ENCODE measurements around the gene EIF2AK3. TPM values are rescaled to one million over a fixed set of nuclear protein-coding genes. Genes with fewer than 3 reads are reported as not detected.
A peak's percentile ranks its signal among the peaks of the same experiment; 100 is the strongest.

EIF2AK3 gene
- total and polyA plus RNA-seq, 2 of the 13 experiments (the other 11 are each of a cell fraction or from before 2014, with no cell fraction given): 10.3 to 30.6 TPM

- TF ChIP-seq BRF2 (CRISPR knock-in tag; IDR thresholded peaks at IDR 0.05) (no peak), THAP11 (CRISPR knock-in tag; IDR thresholded peaks at IDR 0.05) (0 out of 2 replicates have a peak, but pooled peaks have one; percentile 37), REST (IDR thresholded peaks at IDR 0.05; ENCODE audit: borderline replicate concordance in 1 of 2, low read depth in 1 of 2, low read length in 2 of 2) (no peak), TCF12 (IDR thresholded peaks at IDR 0.05) (no peak), TCF12 (CRISPR knock-in tag; IDR thresholded peaks at IDR 0.05) (no peak), DZIP1 (CRISPR knock-in tag; IDR thresholded peaks at IDR 0.05) (no peak), HES4 (CRISPR knock-in tag; IDR thresholded peaks at IDR 0.05; ENCODE audit: borderline replicate concordance) (no peak), MXD1 (CRISPR knock-in tag; IDR thresholded peaks at IDR 0.05) (no peak), TGIF2 (CRISPR knock-in tag; IDR thresholded peaks at IDR 0.05) (no peak), ZNF33A (CRISPR knock-in tag; IDR thresholded peaks at IDR 0.05; ENCODE audit: borderline replicate concordance) (no peak), IRF2 (CRISPR knock-in tag; IDR thresholded peaks at IDR 0.05) (peak; percentile 39; the same call in 1 of the 2 replicates), ISL2 (CRISPR knock-in tag; IDR thresholded peaks at IDR 0.05) (no peak), ZNF747 (CRISPR knock-in tag; IDR thresholded peaks at IDR 0.05; ENCODE audit: borderline replicate concordance) (no peak), FOXJ3 (CRISPR knock-in tag; IDR thresholded peaks at IDR 0.05; ENCODE audit: borderline replicate concordance) (no peak), TP53 (CRISPR knock-in tag; conservative IDR thresholded peaks at IDR 0.05) (no peak), ETV5 (CRISPR knock-in tag; IDR thresholded peaks at IDR 0.05; ENCODE audit: borderline replicate concordance) (no peak), ZNF326 (CRISPR knock-in tag; IDR thresholded peaks at IDR 0.05; ENCODE audit: borderline replicate concordance) (no peak), STAT6 (CRISPR knock-in tag; IDR thresholded peaks at IDR 0.05; ENCODE audit: borderline replicate concordance) (no peak), ZFP36 (IDR thresholded peaks at IDR 0.05; ENCODE audit: borderline replicate concordance, low read depth, low read length, partially characterized antibody) (no peak)
These were observed 36.2 kb downstream of the EIF2AK3 start (continued) for GRCh38 chr2:88590998-88591613.
